GM12801 (cell line): ENCODE measurements around the gene STX18.

Experiments
- CTCF ChIP-seq: IDR thresholded peaks from one replicate; pipeline ENCODE4 v1.5.1; 2011; ENCODE audit warnings: control low read depth; ENCODE audit not compliant: insufficient read length; ENCODE audit errors: extremely low read depth

STX18 gene

GRCh38 chr4:4379540-4380087 is 162.2 kb downstream of the STX18 start:
- TF ChIP-seq CTCF = no peak

- TF ChIP-seq CTCF = no peak
These were observed 164.0 kb downstream of the STX18 start for GRCh38 chr4:4377732-4378460.

GRCh38 chr4:4377191-4377590 is 164.7 kb downstream of the STX18 start:
- TF ChIP-seq CTCF = no peak

- TF ChIP-seq CTCF = no peak
These were observed 165.8 kb downstream of the STX18 start for GRCh38 chr4:4376074-4376473.

- TF ChIP-seq CTCF = no peak
These were observed 167.3 kb downstream of the STX18 start for GRCh38 chr4:4374388-4375098.
